ENCODE results near the gene UNC93A. TPM values are rescaled to one million over a fixed set of nuclear protein-coding genes. Genes with fewer than 3 reads are reported as not detected.
"Not testable (repeated sequence)": the region's sequence is repeated elsewhere in the genome, so short reads cannot be mapped to it uniquely, and the experiment has no call there.

UNC93A gene
- total and polyA plus RNA-seq, 2 donors, result 2.8 TPM

DNA sequence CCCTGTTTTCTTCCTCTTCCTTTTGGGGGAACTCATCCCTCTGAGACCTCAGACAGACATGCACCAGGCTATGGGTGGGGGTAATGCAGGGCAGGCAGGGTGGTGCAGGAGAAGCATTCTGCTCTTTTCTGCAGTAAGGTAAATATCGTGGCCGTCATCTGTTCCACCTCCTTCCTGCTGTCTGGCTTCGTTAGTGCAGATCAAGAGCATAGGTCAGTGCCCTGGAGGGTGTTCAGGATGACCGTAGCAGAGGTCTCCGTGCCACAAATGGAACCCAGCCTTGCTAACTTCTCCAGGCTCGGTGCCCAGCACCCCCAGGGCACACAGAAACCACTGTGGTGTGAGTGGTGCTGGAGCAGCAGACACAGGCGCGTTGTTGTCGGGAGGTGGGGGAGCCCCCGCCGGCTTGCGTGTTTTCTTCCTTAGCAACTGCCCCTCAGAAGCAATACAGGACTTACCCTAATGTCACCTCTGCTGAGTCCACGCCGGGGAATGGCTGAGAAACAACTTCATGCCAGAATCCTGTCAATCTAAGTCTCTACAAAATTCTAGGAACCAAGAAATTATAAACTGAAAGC lies 42.1 kb upstream of the UNC93A start:
- 86% methylated on average over 14 of the region's 14 CpGs for WGBS
- H3K4me1 ChIP-seq (ENCODE audit: control insufficient read depth in 2 of 2, insufficient read depth in 2 of 2, low read length in 2 of 2); H3K36me3 ChIP-seq (ENCODE audit: control insufficient read depth in 2 of 2, insufficient read depth in 2 of 2, low read length in 1 of 2); DNase-seq (ENCODE audit: low read depth in 6 of 9, low spot score in 9 of 9); H3K4me3 ChIP-seq (ENCODE audit: low read length in 2 of 2); H3K9me3 ChIP-seq (ENCODE audit: control insufficient read depth in 2 of 2, insufficient read depth in 1 of 2, low read length in 1 of 2); H3K27ac ChIP-seq (ENCODE audit: low read depth in 1 of 2, low read length in 1 of 2); H3K27me3 ChIP-seq (ENCODE audit: control insufficient read depth in 2 of 2, insufficient read depth in 1 of 2, low read length in 1 of 2): not testable (repeated sequence)

- Histone ChIP-seq H3K9me3 (ENCODE audit: control insufficient read depth in 2 of 2, insufficient read depth in 1 of 2, low read length in 1 of 2) (no peaks in the 10 kb centered on the region), H3K27ac (ENCODE audit: low read depth in 1 of 2, low read length in 1 of 2) (no peak overlapping the region), H3K27me3 (ENCODE audit: control insufficient read depth in 2 of 2, insufficient read depth in 1 of 2, low read length in 1 of 2) (no peaks in the 10 kb centered on the region), H3K36me3 (ENCODE audit: control insufficient read depth in 2 of 2, insufficient read depth in 2 of 2, low read length in 1 of 2) (no peaks in the 10 kb centered on the region), H3K4me3 (ENCODE audit: low read length in 2 of 2) (no peak overlapping the region), H3K4me1 (ENCODE audit: control insufficient read depth in 2 of 2, insufficient read depth in 2 of 2, low read length in 2 of 2) (no peaks in the 10 kb centered on the region)
- DNase-seq (ENCODE audit: low read depth in 6 of 9, low spot score in 9 of 9), result no peak
- WGBS, result 98% methylated on average over 1 of the region's 1 CpG
Measured at GRCh38 chr6:167252271-167252670, 38.8 kb upstream of the UNC93A start.

DNA sequence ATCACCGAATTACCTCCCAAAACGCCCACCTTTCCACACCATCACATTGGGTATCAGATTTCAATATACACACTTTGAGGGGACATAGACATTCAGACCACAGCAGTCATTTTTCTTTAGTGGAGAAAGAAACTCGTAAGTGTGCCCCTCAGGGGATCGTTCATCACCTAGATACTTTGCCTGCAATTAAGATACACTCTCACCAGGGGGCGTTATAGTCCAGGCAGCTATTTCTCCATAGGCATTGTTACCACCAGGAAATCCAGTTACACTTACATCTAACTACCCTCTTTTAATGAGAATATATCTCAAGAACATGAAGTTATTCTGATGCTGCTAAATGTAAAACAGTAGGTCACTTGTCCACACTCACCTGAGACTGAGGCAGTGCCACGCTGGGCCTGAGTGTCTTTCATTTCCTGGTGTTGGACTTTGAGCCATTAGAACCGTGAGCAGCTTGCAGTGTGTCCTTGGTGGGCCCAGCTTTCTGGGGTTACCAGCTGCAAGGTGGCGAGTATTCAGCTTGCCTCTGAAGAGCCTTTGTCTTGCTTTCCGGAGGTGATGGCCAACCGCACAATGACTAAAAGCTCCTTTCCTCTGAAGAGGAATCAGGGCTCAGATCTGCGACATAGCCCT lies 35.1 kb upstream of the UNC93A start:
- no peaks in the 10 kb centered on the region for H3K36me3 ChIP-seq (ENCODE audit: control insufficient read depth in 2 of 2, insufficient read depth in 2 of 2, low read length in 1 of 2)
- H3K27me3 ChIP-seq (ENCODE audit: control insufficient read depth in 2 of 2, insufficient read depth in 1 of 2, low read length in 1 of 2), result no peaks in the 10 kb centered on the region
- H3K9me3 ChIP-seq (ENCODE audit: control insufficient read depth in 2 of 2, insufficient read depth in 1 of 2, low read length in 1 of 2), result no peaks in the 10 kb centered on the region
- 94% methylated on average over 11 of the region's 11 CpGs for whole genome bisulfite sequencing
- no peaks in the 10 kb centered on the region for H3K4me1 ChIP-seq (ENCODE audit: control insufficient read depth in 2 of 2, insufficient read depth in 2 of 2, low read length in 2 of 2)
- H3K4me3 ChIP-seq (ENCODE audit: low read length in 2 of 2), result no peak overlapping the region
- no peak overlapping the region for H3K27ac ChIP-seq (ENCODE audit: low read depth in 1 of 2, low read length in 1 of 2)
- DNase-seq (ENCODE audit: low read depth in 6 of 9, low spot score in 9 of 9), result no peak

- no peaks in the 10 kb centered on the region for H3K36me3 ChIP-seq (ENCODE audit: control insufficient read depth in 2 of 2, insufficient read depth in 2 of 2, low read length in 1 of 2)
- no peaks in the 10 kb centered on the region for H3K9me3 ChIP-seq (ENCODE audit: control insufficient read depth in 2 of 2, insufficient read depth in 1 of 2, low read length in 1 of 2)
- no peaks in the 10 kb centered on the region for H3K27me3 ChIP-seq (ENCODE audit: control insufficient read depth in 2 of 2, insufficient read depth in 1 of 2, low read length in 1 of 2)
- no peak for DNase-seq (ENCODE audit: low read depth in 6 of 9, low spot score in 9 of 9)
- H3K4me1 ChIP-seq (ENCODE audit: control insufficient read depth in 2 of 2, insufficient read depth in 2 of 2, low read length in 2 of 2), result no peaks in the 10 kb centered on the region
- 98% methylated on average over 3 of the region's 3 CpGs for WGBS
- H3K27ac ChIP-seq (ENCODE audit: low read depth in 1 of 2, low read length in 1 of 2), result no peak overlapping the region
- no peak overlapping the region for H3K4me3 ChIP-seq (ENCODE audit: low read length in 2 of 2)
Measured at GRCh38 chr6:167258646-167259045, 32.5 kb upstream of the UNC93A start.

- H3K4me3 ChIP-seq (ENCODE audit: low read length in 2 of 2); H3K36me3 ChIP-seq (ENCODE audit: control insufficient read depth in 2 of 2, insufficient read depth in 2 of 2, low read length in 1 of 2); H3K4me1 ChIP-seq (ENCODE audit: control insufficient read depth in 2 of 2, insufficient read depth in 2 of 2, low read length in 2 of 2); H3K27me3 ChIP-seq (ENCODE audit: control insufficient read depth in 2 of 2, insufficient read depth in 1 of 2, low read length in 1 of 2); DNase-seq (ENCODE audit: low read depth in 6 of 9, low spot score in 9 of 9); H3K27ac ChIP-seq (ENCODE audit: low read depth in 1 of 2, low read length in 1 of 2); H3K9me3 ChIP-seq (ENCODE audit: control insufficient read depth in 2 of 2, insufficient read depth in 1 of 2, low read length in 1 of 2): not testable (repeated sequence)
- WGBS, result 62% methylated on average over 14 of the region's 24 CpGs
Measured at GRCh38 chr6:167266057-167266829, 24.9 kb upstream of the UNC93A start.

DNA sequence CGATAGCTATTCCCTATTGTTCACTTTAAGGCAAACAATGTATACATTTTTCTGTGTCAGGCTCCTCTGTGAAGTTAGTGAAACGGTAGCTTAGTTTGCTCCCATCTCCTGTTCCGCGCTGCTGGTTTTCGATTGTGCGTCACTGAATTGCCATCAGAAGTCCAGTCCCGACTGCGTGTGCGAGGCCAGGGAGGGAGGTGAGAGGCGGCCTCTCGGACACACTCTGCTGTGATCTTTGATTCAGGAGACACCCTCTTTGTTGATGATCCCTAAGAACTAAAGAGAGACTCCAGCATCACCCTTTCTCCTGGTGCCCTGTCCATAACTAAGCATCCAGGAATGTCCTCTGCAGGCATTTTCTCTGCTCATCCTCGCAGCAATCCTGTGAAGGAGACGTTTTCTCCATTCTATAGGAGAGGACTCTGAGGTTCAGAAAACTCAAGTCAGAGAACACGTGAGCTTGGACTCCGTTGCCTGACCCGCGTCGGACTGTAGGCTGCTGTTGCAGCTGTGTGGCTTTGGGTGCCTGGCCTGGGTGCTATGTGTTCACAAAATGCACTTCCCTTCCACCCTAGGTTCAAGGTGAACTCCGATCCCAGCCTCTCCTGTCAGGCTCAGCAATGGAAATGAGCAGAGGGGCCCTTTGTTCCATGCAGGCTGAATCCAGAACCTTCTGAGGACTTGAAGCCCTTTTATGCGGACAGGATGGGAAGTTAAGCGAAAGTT lies 24.1 kb upstream of the UNC93A start:
- 94% methylated on average over 20 of the region's 21 CpGs for WGBS
- Histone ChIP-seq H3K36me3 (ENCODE audit: control insufficient read depth in 2 of 2, insufficient read depth in 2 of 2, low read length in 1 of 2) (no peaks in the 10 kb centered on the region), H3K4me3 (ENCODE audit: low read length in 2 of 2) (no peak overlapping the region), H3K27ac (ENCODE audit: low read depth in 1 of 2, low read length in 1 of 2) (no peak overlapping the region), H3K4me1 (ENCODE audit: control insufficient read depth in 2 of 2, insufficient read depth in 2 of 2, low read length in 2 of 2) (peaks cover 0 to 3% of the 10 kb centered on the region in 2 donors), H3K9me3 (ENCODE audit: control insufficient read depth in 2 of 2, insufficient read depth in 1 of 2, low read length in 1 of 2) (no peaks in the 10 kb centered on the region), H3K27me3 (ENCODE audit: control insufficient read depth in 2 of 2, insufficient read depth in 1 of 2, low read length in 1 of 2) (no peaks in the 10 kb centered on the region)
- DNase-seq (ENCODE audit: low read depth in 6 of 9, low spot score in 9 of 9), result no peak

- not testable (repeated sequence) for H3K9me3 ChIP-seq (ENCODE audit: control insufficient read depth in 2 of 2, insufficient read depth in 1 of 2, low read length in 1 of 2); H3K27ac ChIP-seq (ENCODE audit: low read depth in 1 of 2, low read length in 1 of 2); H3K4me3 ChIP-seq (ENCODE audit: low read length in 2 of 2); H3K4me1 ChIP-seq (ENCODE audit: control insufficient read depth in 2 of 2, insufficient read depth in 2 of 2, low read length in 2 of 2); H3K36me3 ChIP-seq (ENCODE audit: control insufficient read depth in 2 of 2, insufficient read depth in 2 of 2, low read length in 1 of 2); DNase-seq (ENCODE audit: low read depth in 6 of 9, low spot score in 9 of 9); H3K27me3 ChIP-seq (ENCODE audit: control insufficient read depth in 2 of 2, insufficient read depth in 1 of 2, low read length in 1 of 2)
- 93% methylated on average over 3 of the region's 3 CpGs for WGBS
Measured at GRCh38 chr6:167267556-167267898, 23.6 kb upstream of the UNC93A start.

DNA sequence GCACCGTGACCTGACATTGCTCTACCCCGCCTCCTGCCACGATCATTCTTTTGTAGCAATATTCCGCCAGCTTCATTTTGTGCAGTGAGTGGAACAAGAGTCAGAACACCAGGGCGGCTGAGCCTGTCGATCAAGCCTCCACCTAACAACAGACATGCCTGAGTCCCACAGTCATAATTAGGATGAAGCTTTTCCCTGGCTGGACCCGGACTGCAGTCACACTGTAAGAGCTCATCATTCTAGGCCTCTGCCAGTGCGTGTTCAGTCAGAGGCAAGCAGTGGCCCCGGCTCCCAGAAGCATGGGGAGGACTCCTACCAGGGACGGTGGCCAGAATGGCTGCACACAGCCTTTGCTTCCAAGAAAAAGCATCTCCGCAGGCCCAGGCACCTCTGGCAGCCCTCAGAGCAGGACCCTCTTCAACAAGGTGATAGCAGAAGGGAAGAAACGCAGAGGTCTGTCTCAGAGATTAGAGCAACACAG lies 23.2 kb upstream of the UNC93A start:
- Histone ChIP-seq H3K36me3 (ENCODE audit: control insufficient read depth in 2 of 2, insufficient read depth in 2 of 2, low read length in 1 of 2) (no peaks in the 10 kb centered on the region), H3K27me3 (ENCODE audit: control insufficient read depth in 2 of 2, insufficient read depth in 1 of 2, low read length in 1 of 2) (no peaks in the 10 kb centered on the region), H3K9me3 (ENCODE audit: control insufficient read depth in 2 of 2, insufficient read depth in 1 of 2, low read length in 1 of 2) (no peaks in the 10 kb centered on the region), H3K4me3 (ENCODE audit: low read length in 2 of 2) (no peak overlapping the region), H3K27ac (ENCODE audit: low read depth in 1 of 2, low read length in 1 of 2) (no peak overlapping the region), H3K4me1 (ENCODE audit: control insufficient read depth in 2 of 2, insufficient read depth in 2 of 2, low read length in 2 of 2) (peaks cover 0 to 3% of the 10 kb centered on the region in 2 donors)
- WGBS, result 96% methylated on average over 12 of the region's 12 CpGs
- DNase-seq (ENCODE audit: low read depth in 6 of 9, low spot score in 9 of 9), result no peak
